Skin epidermis (tissue), 12 donors: ENCODE measurements around the gene ALCAM.
"Not testable (repeated sequence)": the region's sequence is repeated elsewhere in the genome, so short reads cannot be mapped to it uniquely, and the experiment has no call there.

ENCODE experiments used
- H3K27ac ChIP-seq, 21 experiments: fragments of 200-600 bp; sonication (generic) in 11 of 21; one replicate each; pipeline ENCODE4 v1.5.0; 2020; ENCODE audit warnings: mild to moderate bottlenecking in 3 of 21, inconsistent platforms in 2 of 21, moderate library complexity in 2 of 21
- H3K4me3 ChIP-seq, 7 experiments: fragments of 200-600 bp; sonication (generic) in 2 of 7; one replicate each; pipeline ENCODE4 v1.5.0; 2020; ENCODE audit warnings: inconsistent platforms in 2 of 7, mild to moderate bottlenecking in 2 of 7, moderate library complexity in 1 of 7

Gene ALCAM

GRCh38 chr3:105545051-105545450 is 178.3 kb downstream of the ALCAM start:
- Histone ChIP-seq H3K27ac (no peak overlapping the region), H3K4me3 (no peak overlapping the region)

GRCh38 chr3:105553851-105554250 is 187.1 kb downstream of the ALCAM start:
- Histone ChIP-seq H3K4me3 (no peak overlapping the region), H3K27ac (no peak overlapping the region)

GRCh38 chr3:105555206-105555605 is 188.5 kb downstream of the ALCAM start:
- no peak overlapping the region for H3K4me3 ChIP-seq
- no peak overlapping the region for H3K27ac ChIP-seq

GRCh38 chr3:105559856-105560255 is 193.1 kb downstream of the ALCAM start:
- no peak overlapping the region for H3K27ac ChIP-seq
- no peak overlapping the region for H3K4me3 ChIP-seq

GRCh38 chr3:105561876-105562275 is 195.2 kb downstream of the ALCAM start:
- H3K27ac ChIP-seq: no peak overlapping the region

GRCh38 chr3:105564546-105565288 is 198.0 kb downstream of the ALCAM start:
- H3K4me3 ChIP-seq: no peak overlapping the region
- no peak overlapping the region for H3K27ac ChIP-seq

More at GRCh38 chr3:105561876-105562275, 195.2 kb downstream of the ALCAM start:
- H3K4me3 ChIP-seq: no peak overlapping the region

GRCh38 chr3:105571005-105571404 is 204.3 kb downstream of the ALCAM start:
- no peak overlapping the region for H3K4me3 ChIP-seq
- no peak overlapping the region for H3K27ac ChIP-seq

DNA sequence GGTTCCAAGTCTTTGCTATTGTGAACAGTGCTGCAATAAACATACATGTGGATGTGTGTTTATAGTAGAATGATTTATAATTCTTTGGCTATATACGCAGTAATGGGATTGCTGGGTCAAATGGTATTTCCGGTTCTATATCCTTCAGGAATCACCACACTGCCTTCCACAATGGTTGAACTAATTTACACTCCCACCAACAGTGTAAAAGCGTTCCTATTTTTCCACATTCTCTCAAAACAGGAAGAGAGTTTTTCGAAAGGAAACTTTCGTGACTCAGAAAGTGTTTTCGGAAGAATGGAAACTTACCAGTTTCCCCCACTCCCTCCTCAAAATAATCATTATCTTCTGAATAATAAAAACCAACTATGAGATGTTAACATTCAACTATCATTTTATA is 205.8 kb downstream of the ALCAM start:
- Histone ChIP-seq H3K4me3 (no peak overlapping the region), H3K27ac (no peak overlapping the region)

DNA sequence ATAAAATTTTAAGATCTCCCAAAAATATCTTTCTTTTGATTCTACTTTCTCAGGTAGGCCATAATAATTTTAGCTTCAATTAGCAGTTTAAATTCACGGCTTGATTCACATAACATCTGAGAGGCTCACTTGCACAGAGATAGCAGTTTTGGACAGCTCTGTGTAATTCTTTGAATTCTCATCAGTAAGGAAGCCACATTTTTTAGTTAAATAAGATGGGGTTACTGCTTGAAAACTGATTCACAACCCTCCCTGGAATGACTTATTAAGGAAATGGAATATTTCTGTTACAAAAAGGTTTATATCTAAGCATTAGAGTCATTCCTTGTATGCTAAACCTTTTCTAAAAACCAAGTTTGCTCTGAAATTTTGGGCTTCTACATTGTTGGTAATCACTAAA is 212.7 kb downstream of the ALCAM start:
- Histone ChIP-seq H3K4me3 (no peak overlapping the region), H3K27ac (no peak overlapping the region)

DNA sequence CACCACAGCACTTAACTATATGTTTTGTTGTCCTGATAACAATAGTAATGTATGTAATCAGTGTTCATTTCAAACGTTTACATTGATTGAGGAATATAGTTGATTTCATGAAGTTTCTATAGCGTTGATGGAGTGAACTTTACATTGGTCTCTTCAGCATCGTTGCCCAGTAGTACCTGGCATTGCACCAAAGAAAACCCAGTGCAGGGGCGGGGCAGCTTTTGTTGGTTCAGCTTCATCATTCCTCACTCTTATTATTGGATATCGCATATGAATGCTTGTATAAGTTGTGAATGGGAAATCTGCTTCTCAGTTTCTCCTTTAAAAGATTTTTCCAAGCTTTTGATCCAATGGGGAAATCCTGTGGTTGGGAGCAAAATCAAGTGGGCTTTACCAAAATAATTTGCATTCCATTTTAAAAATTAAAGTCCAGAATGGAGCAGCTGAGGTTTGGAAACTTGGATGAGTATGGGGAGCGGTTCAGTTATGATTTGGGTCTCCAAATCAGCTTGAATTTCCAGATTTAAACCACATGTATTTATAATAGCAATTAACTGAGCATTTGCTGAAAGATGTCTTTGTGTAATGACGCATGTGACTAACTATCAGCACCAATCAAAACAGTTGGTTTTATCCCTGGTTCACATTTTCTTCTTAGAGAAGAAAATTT is 213.7 kb downstream of the ALCAM start:
- no peak overlapping the region for H3K4me3 ChIP-seq
- H3K27ac ChIP-seq: no peak overlapping the region

GRCh38 chr3:105582015-105582414 is 215.3 kb downstream of the ALCAM start:
- Histone ChIP-seq H3K27ac (no peak overlapping the region), H3K4me3 (no peak overlapping the region)

DNA sequence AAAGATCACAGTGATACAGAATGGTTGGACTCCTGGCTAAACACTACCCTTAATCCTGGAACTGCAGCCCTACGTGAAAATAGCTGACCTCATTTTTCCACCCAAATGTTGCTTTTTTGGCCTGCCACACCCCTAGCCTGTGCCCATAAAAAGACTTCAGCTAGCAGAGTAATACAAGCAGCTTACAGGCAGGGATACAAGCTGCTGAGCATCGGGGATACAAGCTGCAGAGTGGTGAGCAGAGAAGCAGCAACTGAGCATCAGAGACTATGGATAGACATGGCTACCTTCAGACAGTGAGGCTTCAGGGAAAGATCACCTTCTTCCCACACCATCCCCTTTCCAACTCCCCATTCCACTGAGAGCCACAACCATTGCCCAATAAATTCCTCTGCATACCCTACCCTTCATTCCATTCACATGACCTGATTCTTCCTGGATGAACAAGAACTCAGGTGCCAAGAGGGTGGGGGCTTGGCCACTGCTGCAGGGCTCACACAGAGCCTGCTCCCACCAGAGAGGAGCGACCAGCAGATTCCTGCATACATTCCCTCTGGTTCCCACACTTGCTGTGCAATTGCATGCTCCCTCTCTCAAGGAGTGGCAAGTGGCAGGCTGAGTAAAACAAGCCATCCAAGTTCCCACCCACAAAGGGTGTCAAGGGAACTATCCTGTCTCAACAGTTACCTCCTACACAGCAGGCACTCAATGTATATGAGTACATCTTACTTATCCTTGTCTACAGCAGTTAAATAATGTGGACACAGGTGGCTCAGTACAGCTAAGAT is 217.5 kb downstream of the ALCAM start:
- Histone ChIP-seq H3K4me3 (no peak overlapping the region), H3K27ac (no peak overlapping the region)

GRCh38 chr3:105593315-105593714 is 226.6 kb downstream of the ALCAM start:
- H3K27ac ChIP-seq: no peak overlapping the region
- H3K4me3 ChIP-seq: no peak overlapping the region

GRCh38 chr3:105594219-105594618 is 227.5 kb downstream of the ALCAM start:
- Histone ChIP-seq H3K4me3 (no peak overlapping the region), H3K27ac (no peak overlapping the region)

GRCh38 chr3:105598042-105598796 is 231.5 kb downstream of the ALCAM start:
- H3K4me3 ChIP-seq: no peak overlapping the region
- H3K27ac ChIP-seq: no peak overlapping the region

DNA sequence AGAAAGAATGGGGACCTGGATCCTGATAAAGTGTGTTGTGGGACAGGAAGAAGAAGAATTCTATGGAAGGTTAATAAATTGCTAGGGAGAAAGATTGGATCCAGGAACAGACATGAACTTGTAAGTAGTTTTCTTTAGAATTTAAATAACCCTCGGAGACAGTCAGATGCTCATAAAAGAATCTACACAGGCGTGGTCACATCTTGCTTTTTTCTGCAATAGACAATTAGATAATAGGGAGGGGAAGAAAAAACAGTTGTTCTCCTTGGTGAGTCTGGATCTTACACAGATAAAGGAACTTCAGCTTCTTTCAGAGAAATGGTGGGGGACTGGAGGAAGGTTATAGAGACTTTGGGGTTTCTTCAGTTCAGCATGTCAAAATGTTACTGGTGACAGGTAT is 232.6 kb downstream of the ALCAM start:
- H3K27ac ChIP-seq: no peak overlapping the region
- no peak overlapping the region for H3K4me3 ChIP-seq

DNA sequence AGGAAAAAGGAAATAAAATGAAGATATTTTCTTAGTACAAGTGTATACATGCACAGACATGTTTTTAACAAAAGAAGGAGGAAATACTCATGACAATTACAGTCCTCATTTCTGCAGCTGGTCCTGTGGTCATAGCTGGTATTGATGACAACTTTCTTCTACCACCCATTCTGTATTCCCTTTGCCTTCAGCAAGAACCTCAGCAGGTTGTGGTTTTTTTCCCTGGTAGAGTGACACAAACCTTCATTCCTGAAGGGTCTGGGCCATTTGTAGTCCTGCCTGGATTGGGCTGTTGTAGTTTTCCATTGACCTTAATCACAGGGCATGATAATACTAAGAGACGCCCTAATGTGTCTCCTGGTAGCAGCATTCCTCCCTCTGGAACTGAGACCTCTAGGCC is 235.0 kb downstream of the ALCAM start:
- H3K27ac ChIP-seq, H3K4me3 ChIP-seq: not testable (repeated sequence)

- H3K27ac ChIP-seq, H3K4me3 ChIP-seq: not testable (repeated sequence)
These were observed 235.6 kb downstream of the ALCAM start for GRCh38 chr3:105602286-105602685.

DNA sequence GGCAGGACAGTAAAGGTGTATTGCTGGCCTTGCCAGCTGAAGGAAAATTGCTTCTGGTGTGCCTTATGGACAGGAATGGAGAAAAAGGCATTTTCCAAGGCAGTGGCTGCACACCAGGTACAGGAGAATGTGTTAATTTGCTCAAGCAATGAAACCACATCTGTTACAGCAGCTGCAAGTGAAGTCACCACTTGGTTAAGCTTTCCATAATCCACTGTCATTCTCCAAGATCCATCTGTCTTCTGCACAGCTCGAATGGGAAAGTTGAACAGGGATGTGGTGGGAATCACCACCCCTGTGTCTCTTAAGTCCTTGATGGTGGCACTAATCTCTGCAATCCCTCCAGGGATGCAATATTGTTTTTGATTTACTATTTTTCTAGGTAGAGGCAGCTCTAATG is 236.8 kb downstream of the ALCAM start:
- H3K27ac ChIP-seq, H3K4me3 ChIP-seq: not testable (repeated sequence)

- no peak overlapping the region for H3K27ac ChIP-seq
- H3K4me3 ChIP-seq: no peak overlapping the region
These were observed 239.3 kb downstream of the ALCAM start for GRCh38 chr3:105606016-105606415.
